Left lung (tissue), 10 donors: ENCODE data around the gene ANKS1B. TPM values are rescaled to one million over a fixed set of nuclear protein-coding genes. Genes with fewer than 3 reads are reported as not detected.
"Not testable (repeated sequence)": the region's sequence is repeated elsewhere in the genome, so short reads cannot be mapped to it uniquely, and the experiment has no call there.

ENCODE experiments used
- ATAC-seq: fragments of 200-7000 bp; cut with Tn5 transposase; one replicate; pipeline ENCODE4 v1.9.1; 2020; ENCODE audit warnings: moderate library complexity
- DNase-seq, 4 donors: peaks; one replicate each; pipeline ENCODE4 v3.0.0-alpha.2; 2013 to 2020
- H3K27ac ChIP-seq, 2 donors: fragments of 200-600 bp; sonication (generic) in 1 of 2; one replicate each; pipeline versions ENCODE4 v1.5.0 to v1.8.0; 2020 to 2021
- H3K27me3 ChIP-seq, 2 donors: fragments of 200-600 bp; sonication (generic) in 1 of 2; one replicate each; pipeline versions ENCODE4 v1.5.0 to v1.8.0; 2020 to 2021
- H3K36me3 ChIP-seq, 2 donors: fragments of 200-600 bp; sonication (generic) in 1 of 2; one replicate each; pipeline versions ENCODE4 v1.5.0 to v1.8.0; 2020 to 2021
- H3K4me1 ChIP-seq, 2 donors: fragments of 200-600 bp; one replicate each; pipeline ENCODE4 v1.8.0; 2021
- H3K4me3 ChIP-seq, 2 donors: fragments of 200-600 bp; sonication (generic) in 1 of 2; one replicate each; pipeline versions ENCODE4 v1.5.0 to v1.8.0; 2020 to 2021; ENCODE audit warnings: mild to moderate bottlenecking in 1 of 2
- H3K9me3 ChIP-seq, 2 donors: fragments of 200-600 bp; sonication (generic) in 1 of 2; one replicate each; pipeline versions ENCODE4 v1.5.0 to v1.8.0; 2020 to 2021
- CTCF ChIP-seq, 2 donors: fragments of 200-600 bp; sonication (generic) in 1 of 2; IDR thresholded peaks; one replicate each; pipeline versions ENCODE4 v1.5.0 to v1.8.0; 2021; ENCODE audit warnings: antibody characterized with exemption in 2 of 2
- intact Hi-C, 2 donors: fragments of 100-400 bp; cut with DNase I; formaldehyde crosslinking; loops; one replicate each; pipeline versions ENCODE4 v1.11.2 to v1.14.2; 2022
- polyA plus RNA-seq, 6 donors: library from polyadenylated mRNA; unstranded; fragments of 120-200 nt; gene quantifications; one replicate each; pipeline ENCODE4 v1.2.1, GENCODE V29; 2013; ENCODE audit not compliant: insufficient read length in 6 of 6
- total RNA-seq, 2 donors: library from RNA; stranded (reverse); fragmentation: NEBNext Ultra II Directional; extraction: Animal tissue kit (Norgen Biotek cat#: 25700); gene quantifications; one replicate each; pipeline ENCODE4 v1.2.1, GENCODE V29; 2021
- donor health status: DM: no; HTN: yes; CAD: no.
- donor health status: DM: no; HTN: no; CAD: no.

The ANKS1B gene
- total and polyA plus RNA-seq, 8 donors, result 4.9 to 31.8 (median 14.9) TPM

- H3K9me3 ChIP-seq, result no peaks in the 10 kb centered on the region
- intact Hi-C loops, result no loop called here
- no peaks in the 10 kb centered on the region for H3K27me3 ChIP-seq
- ATAC-seq, result no peak
- no peak overlapping the region for H3K27ac ChIP-seq
- no peaks in the 10 kb centered on the region for H3K36me3 ChIP-seq
- peak in 2 of 4 donors; percentile 37 to 47 for DNase-seq
- no peak for TF ChIP-seq CTCF (IDR thresholded peaks at IDR 0.05)
- no peak overlapping the region for H3K4me3 ChIP-seq
- H3K4me1 ChIP-seq, result no peaks in the 10 kb centered on the region
Observed at GRCh38 chr12:99259040-99259934, 725.4 kb downstream of the ANKS1B start.

GRCh38 chr12:99257672-99258071, 727.1 kb downstream of the ANKS1B start:
- intact Hi-C loops, result no loop called here
- DNase-seq (no peak), ATAC-seq (no peak)
- Histone ChIP-seq H3K4me1 (no peaks in the 10 kb centered on the region), H3K27ac (no peak overlapping the region), H3K4me3 (no peak overlapping the region), H3K27me3 (no peaks in the 10 kb centered on the region), H3K9me3 (no peaks in the 10 kb centered on the region), H3K36me3 (no peaks in the 10 kb centered on the region)
- TF ChIP-seq CTCF (IDR thresholded peaks at IDR 0.05), result no peak

GRCh38 chr12:99253068-99253467, 731.7 kb downstream of the ANKS1B start:
- H3K27me3 ChIP-seq, result no peaks in the 10 kb centered on the region
- TF ChIP-seq CTCF (IDR thresholded peaks at IDR 0.05), result no peak
- no peaks in the 10 kb centered on the region for H3K4me1 ChIP-seq
- ATAC-seq (no peak), DNase-seq (no peak)
- no peak overlapping the region for H3K27ac ChIP-seq
- no peaks in the 10 kb centered on the region for H3K9me3 ChIP-seq
- no peak overlapping the region for H3K4me3 ChIP-seq
- intact Hi-C loops, result no loop called here
- H3K36me3 ChIP-seq, result no peaks in the 10 kb centered on the region

GRCh38 chr12:99250091-99250490, 734.6 kb downstream of the ANKS1B start:
- no peaks in the 10 kb centered on the region for H3K27me3 ChIP-seq
- H3K27ac ChIP-seq, result no peak overlapping the region
- H3K36me3 ChIP-seq, result no peaks in the 10 kb centered on the region
- no peak overlapping the region for H3K4me3 ChIP-seq
- TF ChIP-seq CTCF (IDR thresholded peaks at IDR 0.05), result no peak
- H3K9me3 ChIP-seq, result no peaks in the 10 kb centered on the region
- DNase-seq (no peak), ATAC-seq (no peak)
- intact Hi-C loops, result no loop called here
- no peaks in the 10 kb centered on the region for H3K4me1 ChIP-seq

GRCh38 chr12:99249543-99249942, 735.2 kb downstream of the ANKS1B start:
- Histone ChIP-seq H3K9me3 (no peaks in the 10 kb centered on the region), H3K27ac (no peak overlapping the region), H3K36me3 (no peaks in the 10 kb centered on the region), H3K27me3 (no peaks in the 10 kb centered on the region), H3K4me3 (no peak overlapping the region), H3K4me1 (no peaks in the 10 kb centered on the region)
- no peak for TF ChIP-seq CTCF (IDR thresholded peaks at IDR 0.05)
- ATAC-seq, result no peak
- intact Hi-C loops, result no loop called here
- DNase-seq, result peak in 1 of 4 donors; percentile 22

- H3K4me1 ChIP-seq, H3K4me3 ChIP-seq, H3K27me3 ChIP-seq, intact Hi-C loops, H3K36me3 ChIP-seq, H3K27ac ChIP-seq: not testable (repeated sequence)
- peak in 1 of 4 donors; percentile 41 for DNase-seq
- peaks cover 0 to 11% of the 10 kb centered on the region in 2 donors for H3K9me3 ChIP-seq
- ATAC-seq, result peak; percentile 47
Observed at GRCh38 chr12:99237907-99238538, 746.7 kb downstream of the ANKS1B start.
